SU-DHL-6 (cell line): Measurements from ENCODE around the gene FAXC.

Experiments
- CTCF ChIP-seq: fragments of 200-600 bp; sonication (generic); IDR thresholded peaks from one replicate; pipeline ENCODE4 v1.5.1; 2017; ENCODE audit warnings: antibody characterized with exemption, mild to moderate bottlenecking, low read length, moderate library complexity; ENCODE audit not compliant: insufficient read depth, poor library complexity, severe bottlenecking
- EZH2phosphoT487 ChIP-seq: fragments of 200-600 bp; sonication (generic), shearing (Covaris generic); conservative IDR thresholded peaks from 2 replicates; pipeline ENCODE4 v1.6.1; 2018; ENCODE audit warnings: mild to moderate bottlenecking, antibody characterized with exemption, low read length, moderate library complexity, mixed read lengths

GRCh38 chr6:99297006-99297405 is 52.5 kb downstream of the FAXC start:
- TF ChIP-seq CTCF (no peak), EZH2phosphoT487 (no peak)
